ENCODE results near the gene RDH5. TPM values are rescaled to one million over a fixed set of nuclear protein-coding genes. Genes with fewer than 3 reads are reported as not detected.

Gene RDH5
- total RNA-seq, 1 experiment from 2014 or later = 12.6 TPM

DNA sequence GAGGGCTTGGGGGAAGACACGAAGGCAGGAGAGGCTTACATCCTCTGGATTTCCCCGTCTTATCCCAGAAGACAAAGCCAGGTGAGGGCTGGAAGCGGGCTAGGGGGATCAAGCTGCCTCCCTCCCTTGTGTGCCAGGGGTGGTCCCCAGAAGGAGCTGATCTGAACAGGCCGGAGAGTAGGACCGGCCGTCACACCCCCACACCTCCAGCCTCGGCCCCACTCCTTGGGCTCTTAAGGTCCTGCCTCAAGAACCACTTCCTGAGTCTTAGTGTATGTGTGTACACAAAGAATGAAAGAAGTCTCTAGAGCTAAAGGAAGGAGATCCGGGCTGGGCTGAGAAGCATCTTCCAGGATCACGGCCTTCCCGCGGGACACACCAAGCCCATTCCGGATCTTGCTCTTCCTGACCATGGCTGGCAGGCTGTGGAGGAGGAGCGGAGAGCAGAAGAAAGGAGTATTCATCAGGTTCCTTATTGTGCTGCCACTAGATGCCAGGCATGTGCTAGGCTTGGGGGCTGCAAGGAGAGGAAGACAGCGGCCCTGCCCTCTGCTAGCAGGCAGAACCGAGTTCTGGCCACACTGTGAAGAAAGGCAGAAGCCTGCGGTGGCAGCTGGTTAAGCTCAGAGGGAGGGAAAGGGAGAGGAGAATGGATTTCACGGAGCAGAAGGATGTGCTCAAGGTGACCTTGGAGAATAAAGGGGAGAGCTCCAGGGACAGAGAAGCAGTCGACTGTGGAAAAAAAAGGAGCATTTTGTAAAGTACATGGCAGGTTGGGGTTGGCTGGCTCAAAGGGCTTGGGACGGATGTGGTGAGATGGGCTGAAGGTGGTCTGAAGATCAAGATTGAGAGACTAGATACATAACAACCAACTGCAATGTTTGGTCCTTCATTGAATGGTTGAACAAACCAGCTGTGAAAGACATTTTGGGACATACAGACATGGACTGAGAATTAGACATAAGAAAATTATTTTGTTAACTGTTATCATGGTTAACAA is 9.9 kb downstream of the RDH5 start:
- H3K9me2 ChIP-seq (ENCODE audit: insufficient read depth) = no peaks in the 10 kb centered on the region
- peak overlapping the region; percentile 83 for H3K4me2 ChIP-seq
- no peak for DNase-seq
- peaks cover 24% of the 10 kb centered on the region for H4K20me1 ChIP-seq (ENCODE audit: insufficient read depth)
- peaks cover 30% of the 10 kb centered on the region; the same call in 1 of the 2 replicates for H3F3A ChIP-seq (ENCODE audit: insufficient read depth, low read depth)
- peak overlapping the region; percentile 100 for H3K4me3 ChIP-seq
- no peaks in the 10 kb centered on the region for H3K9me3 ChIP-seq (ENCODE audit: insufficient read depth, low read depth)
- peaks cover 21% of the 10 kb centered on the region for H3K4me1 ChIP-seq (replicated peaks; ENCODE audit: insufficient read depth)
- BruUV-seq (replicated peaks) = no TSS peak
- H2AFZ ChIP-seq = peak overlapping the region; percentile 77
- peaks cover 5% of the 10 kb centered on the region; the same call in 1 of the 2 replicates for H3K36me3 ChIP-seq (ENCODE audit: low read depth)
- no peaks in the 10 kb centered on the region for H3K27me3 ChIP-seq (ENCODE audit: insufficient read depth, low read depth)
- CTCF ChIA-PET = interaction anchor here (0.6 to 1.5 kb wide), 3 partner anchors 8 to 252 kb away, joined by 3 to 21 read pairs (median 3); no protein-coding TSS in a partner anchor
- intact Hi-C loops (cut with micrococcal nuclease; ENCODE audit: unreplicated experiment) = loop anchor here (10.0 kb wide), 1 partner anchor 735 kb away; no protein-coding TSS in a partner anchor
- POLR2A ChIA-PET (ENCODE audit: unreplicated experiment) = interaction anchor here (0.6 to 1.3 kb wide), 3 partner anchors 9 to 361 kb away, joined by 3 to 7 read pairs (median 6); no protein-coding TSS in a partner anchor
- peaks cover 21% of the 10 kb centered on the region for H3K79me2 ChIP-seq (ENCODE audit: low read depth)
- peak overlapping the region; percentile 84 for H3K27ac ChIP-seq
- TF ChIP-seq, protein P1, sequence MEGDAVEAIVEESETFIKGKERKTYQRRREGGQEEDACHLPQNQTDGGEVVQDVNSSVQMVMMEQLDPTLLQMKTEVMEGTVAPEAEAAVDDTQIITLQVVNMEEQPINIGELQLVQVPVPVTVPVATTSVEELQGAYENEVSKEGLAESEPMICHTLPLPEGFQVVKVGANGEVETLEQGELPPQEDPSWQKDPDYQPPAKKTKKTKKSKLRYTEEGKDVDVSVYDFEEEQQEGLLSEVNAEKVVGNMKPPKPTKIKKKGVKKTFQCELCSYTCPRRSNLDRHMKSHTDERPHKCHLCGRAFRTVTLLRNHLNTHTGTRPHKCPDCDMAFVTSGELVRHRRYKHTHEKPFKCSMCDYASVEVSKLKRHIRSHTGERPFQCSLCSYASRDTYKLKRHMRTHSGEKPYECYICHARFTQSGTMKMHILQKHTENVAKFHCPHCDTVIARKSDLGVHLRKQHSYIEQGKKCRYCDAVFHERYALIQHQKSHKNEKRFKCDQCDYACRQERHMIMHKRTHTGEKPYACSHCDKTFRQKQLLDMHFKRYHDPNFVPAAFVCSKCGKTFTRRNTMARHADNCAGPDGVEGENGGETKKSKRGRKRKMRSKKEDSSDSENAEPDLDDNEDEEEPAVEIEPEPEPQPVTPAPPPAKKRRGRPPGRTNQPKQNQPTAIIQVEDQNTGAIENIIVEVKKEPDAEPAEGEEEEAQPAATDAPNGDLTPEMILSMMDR (conservative IDR thresholded peaks at IDR 0.05) = no peak
- no peak for TF ChIP-seq EZH2 (IDR thresholded peaks at IDR 0.05; ENCODE audit: low read depth)

DNA sequence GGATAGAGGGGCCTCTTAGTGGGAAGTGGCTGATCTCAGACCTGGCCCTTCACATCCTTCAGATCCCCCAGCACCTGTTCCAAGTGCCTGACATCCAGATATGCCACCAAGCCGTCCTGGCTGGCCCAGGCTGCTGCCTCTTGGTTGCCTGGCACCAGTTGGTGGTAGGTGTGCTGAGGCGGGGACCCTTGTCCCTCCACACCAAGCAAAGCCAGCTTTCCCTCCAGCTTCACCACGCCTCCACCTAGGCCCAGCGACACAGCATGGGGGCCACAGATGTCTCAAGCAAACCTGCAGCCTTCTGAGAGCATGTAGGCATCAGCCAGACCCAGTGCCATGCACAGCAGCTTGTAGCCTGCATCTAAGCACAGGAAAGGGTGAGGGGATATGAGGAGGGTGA is 12.1 kb downstream of the RDH5 start:
- Histone ChIP-seq H3K4me1 (replicated peaks; ENCODE audit: insufficient read depth) (peaks cover 12% of the 10 kb centered on the region), H3K27ac (no peak overlapping the region), H3K9me3 (ENCODE audit: insufficient read depth, low read depth) (no peaks in the 10 kb centered on the region), H3K9me2 (ENCODE audit: insufficient read depth) (no peaks in the 10 kb centered on the region), H4K20me1 (ENCODE audit: insufficient read depth) (peaks cover 4% of the 10 kb centered on the region), H3K4me3 (no peak overlapping the region), H3K27me3 (ENCODE audit: insufficient read depth, low read depth) (no peaks in the 10 kb centered on the region), H3K79me2 (ENCODE audit: low read depth) (peaks cover 10% of the 10 kb centered on the region), H3K4me2 (no peak overlapping the region), H3F3A (ENCODE audit: insufficient read depth, low read depth) (peaks cover 18% of the 10 kb centered on the region; the same call in 1 of the 2 replicates), H3K36me3 (ENCODE audit: low read depth) (no peaks in the 10 kb centered on the region), H2AFZ (no peak overlapping the region)
- no peak for DNase-seq
- CTCF ChIA-PET = no interaction called here
- POLR2A ChIA-PET (ENCODE audit: unreplicated experiment) = no interaction called here
- BruUV-seq (replicated peaks) = no TSS peak
- intact Hi-C loops (cut with micrococcal nuclease; ENCODE audit: unreplicated experiment) = no loop called here
- TF ChIP-seq EZH2 (IDR thresholded peaks at IDR 0.05; ENCODE audit: low read depth) = no peak
- TF ChIP-seq, protein P1 (conservative IDR thresholded peaks at IDR 0.05) = no peak

DNA sequence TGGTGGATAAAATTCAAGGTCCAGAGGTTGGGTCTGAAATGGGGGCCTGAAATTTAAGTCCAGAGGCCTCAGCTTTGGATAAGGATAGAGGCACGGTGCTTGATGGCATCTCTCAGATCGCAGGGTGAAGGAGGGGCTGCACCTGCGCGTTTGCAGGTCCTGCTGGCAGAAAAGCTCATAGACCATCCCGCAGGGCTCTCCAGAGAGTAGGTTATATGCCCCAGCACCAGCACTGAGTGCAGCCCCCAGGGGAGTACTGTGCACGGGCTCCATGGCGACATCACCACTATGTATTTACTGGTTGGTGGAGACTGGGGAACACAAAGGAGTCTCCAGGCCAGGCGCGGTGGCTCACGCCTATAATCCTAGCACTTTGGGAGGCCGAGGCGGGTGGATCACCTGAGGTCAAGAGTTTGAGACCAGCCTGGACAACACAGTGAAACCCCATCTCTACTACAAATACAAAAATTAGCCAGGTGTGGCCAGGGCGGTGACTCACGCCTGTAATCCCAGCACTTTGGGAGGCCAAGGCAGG is 12.9 kb downstream of the RDH5 start:
- H4K20me1 ChIP-seq (ENCODE audit: insufficient read depth) = no peaks in the 10 kb centered on the region
- no peaks in the 10 kb centered on the region for H3K27me3 ChIP-seq (ENCODE audit: insufficient read depth, low read depth)
- intact Hi-C loops (cut with micrococcal nuclease; ENCODE audit: unreplicated experiment) = no loop called here
- TF ChIP-seq, protein P1 (conservative IDR thresholded peaks at IDR 0.05) = no peak
- no peak for TF ChIP-seq EZH2 (IDR thresholded peaks at IDR 0.05; ENCODE audit: low read depth)
- H3K9me2 ChIP-seq (ENCODE audit: insufficient read depth) = no peaks in the 10 kb centered on the region
- H3K4me3 ChIP-seq = no peak overlapping the region
- H2AFZ ChIP-seq = no peak overlapping the region
- CTCF ChIA-PET = no interaction called here
- H3K4me2 ChIP-seq = no peak overlapping the region
- H3K9me3 ChIP-seq (ENCODE audit: insufficient read depth, low read depth) = no peaks in the 10 kb centered on the region
- H3K36me3 ChIP-seq (ENCODE audit: low read depth) = no peaks in the 10 kb centered on the region
- H3K4me1 ChIP-seq (replicated peaks; ENCODE audit: insufficient read depth) = peaks cover 13% of the 10 kb centered on the region
- H3F3A ChIP-seq (ENCODE audit: insufficient read depth, low read depth) = peaks cover 13% of the 10 kb centered on the region; the same call in 1 of the 2 replicates
- POLR2A ChIA-PET (ENCODE audit: unreplicated experiment) = no interaction called here
- DNase-seq = no peak
- peaks cover 2% of the 10 kb centered on the region for H3K79me2 ChIP-seq (ENCODE audit: low read depth)
- no TSS peak for BruUV-seq (replicated peaks)
- no peak overlapping the region for H3K27ac ChIP-seq
